SH-SY5Y (cell line): Measurements from ENCODE around the gene TRA2B.

Experiments used
- GATA2 ChIP-seq: IDR thresholded peaks from 2 replicates; pipeline ENCODE4 v1.6.1; 2011; ENCODE audit warnings: mild to moderate bottlenecking, low read depth, low read length
- GATA3 ChIP-seq: IDR thresholded peaks from 2 replicates; pipeline ENCODE4 v1.6.1; 2011; ENCODE audit warnings: low read depth, mild to moderate bottlenecking, low read length, moderate library complexity

GRCh38 chr3:185924375-185924774 lies 13.4 kb downstream of the TRA2B start:
- TF ChIP-seq GATA2 (no peak), GATA3 (no peak)
